Endothelial cell of umbilical vein (primary cell): Measurements from ENCODE around the gene PCDHGA6. TPM values are rescaled to one million over a fixed set of nuclear protein-coding genes. Genes with fewer than 3 reads are reported as not detected.

Experiments used
- BruUV-seq: library from RNA; stranded (reverse); fragments of 400-500 nt; replicated peaks from 2 replicates; lab custom pipeline; 2021; lab: Mats Ljungman, UMichigan
- CTCF ChIA-PET: fragments of 300-600, 350-600 bp; sonication (Branson Sonifier 250); formaldehyde crosslinking; loops from one replicate; lab custom pipeline; 2021; ENCODE audit warnings: antibody characterized with exemption, inconsistent platforms; lab: Charles Lee
- POLR2A ChIA-PET: fragments of 300-600, 350-600 bp; sonication (Branson Sonifier 250); formaldehyde crosslinking; loops from one replicate; lab custom pipeline; 2021; ENCODE audit warnings: antibody characterized with exemption, inconsistent platforms; lab: Charles Lee
- DNase-seq: peaks from one replicate; pipeline ENCODE4 v3.0.0-alpha.2; 2011; ENCODE audit warnings: low read depth, low spot score
- FAIRE-seq: peaks from 2 replicates; lab custom pipeline; 2011; peaks lifted over from hg19 to GRCh38; lab: Jason Lieb, UNC
- H2AFZ ChIP-seq: 2 replicates; pipeline ENCODE4 v1.6.0; 2012; ENCODE audit warnings: low read depth, low read length, control low read depth, inconsistent platforms
- H3K27ac ChIP-seq: 2 replicates; pipeline ENCODE4 v1.5.1; 2011; ENCODE audit warnings: low read depth, mild to moderate bottlenecking, control low read depth, low read length, moderate library complexity; ENCODE audit not compliant: insufficient read depth
- H3K27me3 ChIP-seq, 2 experiments: 2 replicates each; pipeline versions ENCODE4 v1.6.0 to v1.6.1; 2011; ENCODE audit warnings: low read length in 2 of 2, mixed read lengths in 1 of 2; ENCODE audit not compliant: control insufficient read depth in 2 of 2, insufficient read depth in 2 of 2
- H3K36me3 ChIP-seq, 2 experiments: 2 replicates in 1 of 2; 3 replicates in 1 of 2; pipeline ENCODE4 v1.5.1; 2011; ENCODE audit warnings: low read length in 2 of 2, mild to moderate bottlenecking in 1 of 2, moderate library complexity in 1 of 2; ENCODE audit not compliant: control insufficient read depth in 2 of 2, insufficient read depth in 2 of 2; ENCODE audit errors: extremely low read depth in 1 of 2
- H3K4me1 ChIP-seq: 3 replicates; pipeline ENCODE4 v1.5.1; 2011; ENCODE audit warnings: mild to moderate bottlenecking, low read length; ENCODE audit not compliant: control insufficient read depth, insufficient read depth; ENCODE audit errors: extremely low read depth
- H3K4me2 ChIP-seq: 2 replicates; pipeline ENCODE4 v1.6.1; 2011; ENCODE audit warnings: low read length, control low read depth, mixed read lengths; ENCODE audit not compliant: insufficient read depth
- H3K4me3 ChIP-seq, 3 experiments: fragments of 200-600 bp in 1 of 3; sonication (generic), shearing (Covaris generic) in 1 of 3; replicated peaks in 1 of 3; 2 replicates each; pipeline ENCODE4 v1.5.1; 2011 to 2016; ENCODE audit warnings: control low read depth in 3 of 3, low read length in 3 of 3, mild to moderate bottlenecking in 2 of 3, inconsistent platforms in 1 of 3, low read depth in 1 of 3, moderate library complexity in 1 of 3; ENCODE audit not compliant: insufficient read depth in 1 of 3
- H3K79me2 ChIP-seq: 2 replicates; pipeline ENCODE4 v1.6.0; 2012; ENCODE audit warnings: low read length, inconsistent platforms; ENCODE audit not compliant: control insufficient read depth, insufficient read depth
- H3K9ac ChIP-seq: replicated peaks from 2 replicates; pipeline ENCODE3; 2011; ENCODE audit warnings: low read length, control low read depth; ENCODE audit not compliant: insufficient read depth; ENCODE audit errors: extremely low read depth
- H3K9me1 ChIP-seq: replicated peaks from 3 replicates; pipeline ENCODE4 v1.6.0; 2011; ENCODE audit warnings: mild to moderate bottlenecking, low read length; ENCODE audit not compliant: control insufficient read depth, insufficient read depth; ENCODE audit errors: extremely low read depth
- H3K9me3 ChIP-seq: replicated peaks from 2 replicates; pipeline ENCODE4 v1.5.1; 2012; ENCODE audit warnings: low read length, inconsistent platforms; ENCODE audit not compliant: control insufficient read depth, insufficient read depth
- H4K20me1 ChIP-seq: replicated peaks from 2 replicates; pipeline ENCODE3; 2011; ENCODE audit warnings: mild to moderate bottlenecking, low read length; ENCODE audit not compliant: control insufficient read depth, insufficient read depth; ENCODE audit errors: extremely low read depth
- EZH2 ChIP-seq: IDR thresholded peaks from 2 replicates; pipeline ENCODE4 v1.6.1; 2012; ENCODE audit warnings: borderline replicate concordance, low read depth, mild to moderate bottlenecking, moderate library complexity, low read length, inconsistent platforms; ENCODE audit not compliant: severe bottlenecking
- FOS ChIP-seq: IDR thresholded peaks from 2 replicates; pipeline ENCODE4 v1.6.1; 2011; ENCODE audit warnings: mild to moderate bottlenecking, low read length, moderate library complexity, borderline replicate concordance; ENCODE audit not compliant: insufficient read depth
- GATA2 ChIP-seq: IDR thresholded peaks from 2 replicates; pipeline ENCODE4 v1.7.0; 2011; ENCODE audit warnings: low read depth, mild to moderate bottlenecking, moderate library complexity, mixed read lengths, low read length; ENCODE audit not compliant: insufficient read length, insufficient read depth
- JUN ChIP-seq: IDR thresholded peaks from 2 replicates; pipeline ENCODE4 v1.6.1; 2011; ENCODE audit warnings: borderline replicate concordance, low read depth; ENCODE audit not compliant: insufficient read length, insufficient read depth
- MAX ChIP-seq: IDR thresholded peaks from 2 replicates; pipeline ENCODE4 v1.6.1; 2011; ENCODE audit not compliant: insufficient read depth, insufficient read length
- MYC ChIP-seq: IDR thresholded peaks from one replicate; pipeline ENCODE4 v1.6.1; 2011; ENCODE audit warnings: mild to moderate bottlenecking, low read depth, low read length
- POLR2A ChIP-seq: IDR thresholded peaks from 2 replicates; pipeline ENCODE4 v1.6.1; 2012; ENCODE audit warnings: low read depth, mild to moderate bottlenecking, control low read depth, low read length
- POLR2AphosphoS5 ChIP-seq: IDR thresholded peaks from 2 replicates; pipeline ENCODE4 v1.6.1; 2012; ENCODE audit warnings: low read depth, mild to moderate bottlenecking, control low read depth, low read length, moderate library complexity; ENCODE audit not compliant: insufficient read depth
- dilution Hi-C: fragments of 300-500 bp; cut with MboI; formaldehyde crosslinking; loops from one replicate; pipeline ENCODE4 v1.15.0; 2019; ENCODE audit warnings: low sequenced_read_pairs; ENCODE audit not compliant: extremely low pct_ligation_motif_present
- intact Hi-C: fragments of 100-400 bp; cut with micrococcal nuclease; formaldehyde crosslinking; loops from one replicate; pipeline ENCODE4 v1.10.0; 2022
- polyA plus RNA-seq, 4 experiments: library from polyadenylated mRNA; depleted of rRNA in 3 of 4; stranded (reverse) in 3 of 4; unstranded in 1 of 4; fragments of >200 nt; gene quantifications; 2 replicates each; pipeline versions ENCODE4 v1.2.1 to v1.2.3, GENCODE V29; 2011 to 2012; ENCODE audit warnings: missing spikeins in 1 of 4
- total RNA-seq: library from RNA; stranded (reverse); gene quantifications from 2 replicates; pipeline ENCODE4 v1.2.3, GENCODE V29; 2021
- TF ChIP-seq, protein P1 (sequence below), 2 donors: IDR thresholded peaks; 1 replicate in 1 of 2; 2 replicates in 1 of 2; pipeline ENCODE4 v1.5.1; 2011; ENCODE audit warnings: low read length in 2 of 2, mild to moderate bottlenecking in 2 of 2, moderate library complexity in 2 of 2, control low read depth in 1 of 2, inconsistent platforms in 1 of 2, low read depth in 1 of 2; ENCODE audit not compliant: insufficient read depth in 1 of 2; ENCODE audit errors: extremely low read depth in 1 of 2

The PCDHGA6 gene
- total and polyA plus RNA-seq, 2 donors (not counting 3 experiments of a cell fraction or from before 2014, with no cell fraction given), result 2.6 to 2.7 TPM

DNA sequence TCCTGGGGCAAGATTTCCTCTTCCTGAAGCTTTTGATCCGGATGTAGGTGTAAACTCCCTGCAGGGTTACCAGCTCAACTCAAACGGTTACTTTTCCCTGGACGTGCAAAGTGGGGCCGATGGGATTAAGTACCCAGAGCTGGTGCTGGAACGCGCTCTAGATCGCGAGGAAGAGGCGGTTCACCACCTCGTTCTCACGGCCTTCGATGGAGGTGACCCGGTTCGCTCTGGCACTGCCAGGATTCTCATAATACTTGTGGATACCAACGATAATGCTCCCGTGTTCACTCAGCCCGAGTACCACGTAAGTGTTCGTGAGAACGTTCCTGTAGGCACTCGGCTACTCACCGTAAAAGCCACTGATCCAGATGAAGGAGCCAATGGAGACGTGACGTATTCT is 18.1 kb upstream of the PCDHGA6 start:
- POLR2A ChIA-PET, result no interaction called here
- no peaks in the 10 kb centered on the region for H3K9me3 ChIP-seq
- H3K27ac ChIP-seq, result no peak overlapping the region
- H3K9ac ChIP-seq, result no peak overlapping the region
- no peak overlapping the region for H2AFZ ChIP-seq
- H3K27me3 ChIP-seq, result peaks cover 30 to 58% of the 10 kb centered on the region in 2 experiments
- BruUV-seq, result no TSS peak
- FAIRE-seq, result no peak
- no peaks in the 10 kb centered on the region for H4K20me1 ChIP-seq
- CTCF ChIA-PET, result interaction anchor here (0.9 to 3.0 kb wide), 17 partner anchors 9 to 208 kb away, joined by 3 to 25 read pairs (median 5); partner anchors contain the start of genes PCDHGA11, PCDHGA12, PCDHGA2 and PCDHGA3
- dilution Hi-C loops, result no loop called here
- H3K79me2 ChIP-seq, result no peaks in the 10 kb centered on the region
- no peak for DNase-seq
- no peaks in the 10 kb centered on the region for H3K4me1 ChIP-seq
- TF ChIP-seq FOS (no peak), MAX (no peak), MYC (no peak), POLR2AphosphoS5 (no peak), EZH2 (no peak), JUN (no peak), GATA2 (no peak), POLR2A (no peak)
- TF ChIP-seq, protein P1, sequence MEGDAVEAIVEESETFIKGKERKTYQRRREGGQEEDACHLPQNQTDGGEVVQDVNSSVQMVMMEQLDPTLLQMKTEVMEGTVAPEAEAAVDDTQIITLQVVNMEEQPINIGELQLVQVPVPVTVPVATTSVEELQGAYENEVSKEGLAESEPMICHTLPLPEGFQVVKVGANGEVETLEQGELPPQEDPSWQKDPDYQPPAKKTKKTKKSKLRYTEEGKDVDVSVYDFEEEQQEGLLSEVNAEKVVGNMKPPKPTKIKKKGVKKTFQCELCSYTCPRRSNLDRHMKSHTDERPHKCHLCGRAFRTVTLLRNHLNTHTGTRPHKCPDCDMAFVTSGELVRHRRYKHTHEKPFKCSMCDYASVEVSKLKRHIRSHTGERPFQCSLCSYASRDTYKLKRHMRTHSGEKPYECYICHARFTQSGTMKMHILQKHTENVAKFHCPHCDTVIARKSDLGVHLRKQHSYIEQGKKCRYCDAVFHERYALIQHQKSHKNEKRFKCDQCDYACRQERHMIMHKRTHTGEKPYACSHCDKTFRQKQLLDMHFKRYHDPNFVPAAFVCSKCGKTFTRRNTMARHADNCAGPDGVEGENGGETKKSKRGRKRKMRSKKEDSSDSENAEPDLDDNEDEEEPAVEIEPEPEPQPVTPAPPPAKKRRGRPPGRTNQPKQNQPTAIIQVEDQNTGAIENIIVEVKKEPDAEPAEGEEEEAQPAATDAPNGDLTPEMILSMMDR (IDR thresholded peaks at IDR 0.05; ENCODE audit: extremely low read depth in 1 of 2, insufficient read depth in 1 of 2, low read depth in 1 of 2, low read length in 2 of 2), result no peak
- no peaks in the 10 kb centered on the region for H3K36me3 ChIP-seq
- no peak overlapping the region for H3K4me2 ChIP-seq
- intact Hi-C loops, result no loop called here
- H3K4me3 ChIP-seq, result no peak overlapping the region
- no peaks in the 10 kb centered on the region for H3K9me1 ChIP-seq
